ENCODE data around the gene SLC29A1. TPM values are rescaled to one million over a fixed set of nuclear protein-coding genes. Genes with fewer than 3 reads are reported as not detected.

Gene SLC29A1
- total RNA-seq, 1 donor from 2014 or later, result 17.3 TPM

DNA sequence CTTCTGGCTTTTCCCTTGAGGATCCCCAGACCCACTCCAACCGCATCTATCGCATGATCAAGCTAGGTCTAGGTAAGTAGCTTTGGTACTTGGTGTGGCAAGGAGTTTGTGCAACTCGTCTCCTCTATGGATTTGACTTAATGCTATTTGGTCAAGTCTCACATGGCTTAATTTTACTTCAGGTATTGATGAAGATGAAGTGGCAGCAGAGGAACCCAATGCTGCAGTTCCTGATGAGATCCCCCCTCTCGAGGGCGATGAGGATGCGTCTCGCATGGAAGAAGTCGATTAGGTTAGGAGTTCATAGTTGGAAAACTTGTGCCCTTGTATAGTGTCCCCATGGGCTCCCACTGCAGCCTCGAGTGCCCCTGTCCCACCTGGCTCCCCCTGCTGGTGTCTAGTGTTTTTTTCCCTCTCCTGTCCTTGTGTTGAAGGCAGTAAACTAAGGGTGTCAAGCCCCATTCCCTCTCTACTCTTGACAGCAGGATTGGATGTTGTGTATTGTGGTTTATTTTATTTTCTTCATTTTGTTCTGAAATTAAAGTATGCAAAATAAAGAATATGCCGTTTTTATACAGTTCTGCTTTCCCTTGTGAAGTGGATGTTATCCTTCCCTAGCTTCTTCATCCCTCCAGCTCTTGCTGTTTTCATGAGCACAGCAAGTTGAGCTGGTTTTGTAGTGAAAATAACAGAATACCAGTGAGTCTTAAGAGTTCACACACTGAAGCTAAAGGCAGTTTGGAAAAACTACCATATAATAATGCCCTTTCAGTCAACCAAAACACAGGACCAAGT, 30.1 kb downstream of the SLC29A1 start:
- Mint-ChIP-seq H3K4me3 (peak overlapping the region; percentile 19), H3K4me1 (peaks cover 87% of the 10 kb centered on the region), H3K9me3 (no peaks in the 10 kb centered on the region), H3K27me3 (no peaks in the 10 kb centered on the region), H3K27ac (peak overlapping the region; percentile 53), H3K36me3 (ENCODE audit: low read depth) (peaks cover 91% of the 10 kb centered on the region)
- ATAC-seq (ENCODE audit: low read depth), result no peak
- intact Hi-C loops (cut with micrococcal nuclease), result no loop called here
- ChIA-PET POLR2A (interaction anchor here (0.7 to 13.7 kb wide), 3 partner anchors 8 to 32 kb away, joined by 3 to 549 read pairs (median 72); partner anchors contain the start of genes HSP90AB1 and NFKBIE), CTCF (interaction anchor here (0.7 to 2.3 kb wide), 2 partner anchors 10 to 80 kb away, joined by 3 to 12 read pairs; no protein-coding TSS in a partner anchor)
- TF ChIP-seq, protein P1, sequence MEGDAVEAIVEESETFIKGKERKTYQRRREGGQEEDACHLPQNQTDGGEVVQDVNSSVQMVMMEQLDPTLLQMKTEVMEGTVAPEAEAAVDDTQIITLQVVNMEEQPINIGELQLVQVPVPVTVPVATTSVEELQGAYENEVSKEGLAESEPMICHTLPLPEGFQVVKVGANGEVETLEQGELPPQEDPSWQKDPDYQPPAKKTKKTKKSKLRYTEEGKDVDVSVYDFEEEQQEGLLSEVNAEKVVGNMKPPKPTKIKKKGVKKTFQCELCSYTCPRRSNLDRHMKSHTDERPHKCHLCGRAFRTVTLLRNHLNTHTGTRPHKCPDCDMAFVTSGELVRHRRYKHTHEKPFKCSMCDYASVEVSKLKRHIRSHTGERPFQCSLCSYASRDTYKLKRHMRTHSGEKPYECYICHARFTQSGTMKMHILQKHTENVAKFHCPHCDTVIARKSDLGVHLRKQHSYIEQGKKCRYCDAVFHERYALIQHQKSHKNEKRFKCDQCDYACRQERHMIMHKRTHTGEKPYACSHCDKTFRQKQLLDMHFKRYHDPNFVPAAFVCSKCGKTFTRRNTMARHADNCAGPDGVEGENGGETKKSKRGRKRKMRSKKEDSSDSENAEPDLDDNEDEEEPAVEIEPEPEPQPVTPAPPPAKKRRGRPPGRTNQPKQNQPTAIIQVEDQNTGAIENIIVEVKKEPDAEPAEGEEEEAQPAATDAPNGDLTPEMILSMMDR (IDR thresholded peaks at IDR 0.05), result no peak
- no peak for DNase-seq

DNA sequence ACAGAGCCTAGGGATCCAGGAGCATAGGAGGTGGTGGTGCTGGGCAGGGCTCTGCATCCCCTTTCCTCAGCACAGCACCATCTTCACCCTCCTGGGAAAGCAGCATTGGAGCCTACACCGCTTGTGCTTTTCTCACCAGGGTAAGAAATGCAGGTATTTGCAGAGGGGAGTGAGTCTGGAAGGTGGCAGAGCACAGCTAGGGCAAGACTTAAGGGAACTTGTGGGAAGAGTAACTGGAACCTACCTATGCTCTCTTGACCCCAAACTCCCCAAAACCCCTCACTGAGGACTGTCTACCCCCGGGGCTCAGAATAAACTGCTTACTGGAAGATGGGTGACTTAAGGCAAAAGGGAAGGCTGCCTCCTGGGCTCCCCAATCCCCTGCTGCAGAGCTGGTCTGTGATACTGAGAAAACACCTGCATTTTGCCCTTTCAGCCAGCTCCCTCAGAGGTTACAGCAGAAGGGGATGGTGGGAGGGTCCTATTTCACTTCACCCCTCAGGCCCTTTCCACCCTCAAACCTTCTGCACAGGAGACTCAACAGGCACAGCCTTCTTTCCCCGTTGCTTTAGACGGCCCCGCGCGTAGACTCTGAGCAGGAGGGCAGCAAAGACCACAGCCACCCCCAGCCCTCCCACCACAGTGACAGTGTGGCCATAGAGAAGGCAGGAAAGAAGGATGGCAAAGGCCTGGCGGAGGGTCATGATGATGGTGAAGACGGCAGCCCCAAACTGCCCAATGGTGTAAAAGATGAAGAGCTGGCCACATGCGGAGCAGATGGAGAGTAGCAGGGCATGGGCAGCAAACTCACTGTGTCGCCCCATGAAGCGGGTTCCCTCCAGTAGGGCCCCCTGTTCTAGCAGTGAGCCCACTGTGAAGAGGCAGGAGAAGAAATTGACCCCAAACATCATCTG, 31.1 kb downstream of the SLC29A1 start:
- DNase-seq (no peak), ATAC-seq (ENCODE audit: low read depth) (no peak)
- ChIA-PET POLR2A (interaction anchor here (0.7 to 13.7 kb wide), 5 partner anchors 9 to 33 kb away, joined by 3 to 549 read pairs (median 8); partner anchors contain the start of genes HSP90AB1, NFKBIE and SLC29A1), CTCF (interaction anchor here (0.8 to 2.3 kb wide), 3 partner anchors 9 to 51 kb away, joined by 3 to 12 read pairs (median 3); no protein-coding TSS in a partner anchor)
- Mint-ChIP-seq H3K27me3 (no peaks in the 10 kb centered on the region), H3K9me3 (no peaks in the 10 kb centered on the region), H3K36me3 (ENCODE audit: low read depth) (peaks cover 91% of the 10 kb centered on the region), H3K4me3 (peak overlapping the region; percentile 92), H3K4me1 (peaks cover 87% of the 10 kb centered on the region), H3K27ac (peak overlapping the region; percentile 93)
- intact Hi-C loops (cut with micrococcal nuclease), result no loop called here
- TF ChIP-seq, protein P1 (IDR thresholded peaks at IDR 0.05), result no peak

DNA sequence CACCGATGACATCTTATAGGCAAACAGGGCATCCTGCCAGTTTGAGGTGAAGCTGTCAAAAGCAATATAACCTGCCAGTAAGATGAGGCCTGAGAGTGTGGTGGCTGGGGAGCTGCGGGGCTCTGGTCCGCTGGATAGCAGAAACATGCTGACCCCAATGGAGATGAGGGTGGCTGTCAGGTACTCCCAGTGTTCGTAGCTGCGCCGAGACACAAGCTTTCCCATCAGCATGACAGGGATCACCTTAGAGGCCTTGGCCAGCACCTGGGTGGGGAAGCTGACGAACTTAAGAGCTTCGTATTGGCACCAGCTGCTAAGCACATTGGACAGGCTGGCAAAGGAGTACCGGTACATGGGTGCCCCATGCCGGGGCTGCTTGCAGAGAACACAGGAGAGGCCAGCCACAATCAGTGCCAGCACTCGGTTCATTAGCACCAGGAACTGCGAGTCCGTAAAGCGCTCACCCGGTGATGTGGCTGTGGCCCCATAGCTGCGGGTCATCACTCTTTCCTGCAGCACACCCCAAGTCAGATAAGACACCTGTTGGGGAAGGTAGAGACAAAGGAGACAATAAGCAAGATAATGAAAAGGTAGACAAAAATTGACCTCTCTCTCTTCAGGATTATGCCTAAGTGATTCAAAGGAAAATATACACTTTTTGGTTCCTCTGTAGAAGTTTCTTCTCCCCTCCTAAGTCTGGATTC, 31.9 kb downstream of the SLC29A1 start:
- H3K27ac Mint-ChIP-seq, result peak overlapping the region; percentile 93
- no peaks in the 10 kb centered on the region for H3K9me3 Mint-ChIP-seq
- DNase-seq (no peak), ATAC-seq (ENCODE audit: low read depth) (no peak)
- ChIA-PET CTCF (interaction anchor here (0.8 to 2.3 kb wide), 4 partner anchors 8 to 50 kb away, joined by 3 to 12 read pairs (median 5); no protein-coding TSS in a partner anchor), POLR2A (interaction anchor here (1.2 to 13.7 kb wide), 4 partner anchors 10 to 31 kb away, joined by 3 to 549 read pairs (median 40); partner anchors contain the start of genes HSP90AB1, NFKBIE and SLC29A1)
- intact Hi-C loops (cut with micrococcal nuclease), result no loop called here
- H3K4me1 Mint-ChIP-seq, result peaks cover 87% of the 10 kb centered on the region
- H3K27me3 Mint-ChIP-seq, result no peaks in the 10 kb centered on the region
- H3K4me3 Mint-ChIP-seq, result peak overlapping the region; percentile 92
- TF ChIP-seq, protein P1 (IDR thresholded peaks at IDR 0.05), result no peak
- peaks cover 91% of the 10 kb centered on the region for H3K36me3 Mint-ChIP-seq (ENCODE audit: low read depth)

DNA sequence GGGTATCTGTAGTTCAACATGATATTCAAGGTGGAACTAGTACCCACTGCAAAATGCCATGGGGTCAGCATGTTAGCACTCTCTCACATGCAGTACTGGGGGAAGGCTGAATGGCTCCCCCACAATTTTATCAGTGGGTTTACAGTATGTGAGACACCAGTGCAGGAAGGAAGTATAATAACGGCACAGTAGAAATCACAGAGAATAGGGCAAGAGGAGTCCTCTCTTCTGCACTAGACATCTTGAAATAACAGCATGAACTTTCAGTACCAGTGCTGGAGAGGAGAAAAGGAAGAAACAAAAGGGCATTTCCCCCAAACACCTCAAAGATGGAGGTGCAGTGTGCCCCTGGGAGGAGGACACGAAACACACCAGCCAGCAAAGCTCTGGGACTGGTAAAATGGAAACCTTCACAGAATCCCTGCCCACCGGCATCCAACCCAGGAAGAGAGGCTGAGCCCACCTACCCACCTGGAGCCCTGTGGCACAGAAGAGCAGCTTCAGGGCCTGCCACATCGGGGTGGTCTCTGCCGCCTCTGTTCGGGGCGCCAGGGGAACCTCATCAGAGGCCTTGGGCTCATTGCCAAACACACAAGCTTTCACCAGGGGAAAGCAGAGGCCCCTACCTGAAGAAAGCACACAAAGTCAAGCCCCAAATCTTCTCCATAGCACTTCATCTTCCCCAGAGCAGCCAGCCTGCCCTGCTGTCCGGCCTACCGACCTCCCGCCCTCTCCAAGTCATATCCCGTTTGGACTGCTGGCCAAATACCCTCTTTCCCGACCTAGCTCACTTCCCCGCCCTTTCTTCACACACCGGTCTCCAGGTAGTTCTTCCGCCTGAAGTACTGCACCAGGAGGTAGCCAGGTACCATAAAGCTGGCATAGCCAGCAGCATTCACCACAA, 32.7 kb downstream of the SLC29A1 start:
- H3K27ac Mint-ChIP-seq, result peak overlapping the region; percentile 93
- H3K4me3 Mint-ChIP-seq, result peak overlapping the region; percentile 92
- no peaks in the 10 kb centered on the region for H3K9me3 Mint-ChIP-seq
- POLR2A ChIA-PET, result interaction anchor here (1.0 to 13.7 kb wide), 12 partner anchors 9 to 627 kb away, joined by 3 to 549 read pairs (median 4); partner anchors contain the start of genes AARS2, CDC5L, GTPBP2 and HSP90AB1
- no peak for ATAC-seq (ENCODE audit: low read depth)
- no peak for DNase-seq
- no peaks in the 10 kb centered on the region for H3K27me3 Mint-ChIP-seq
- H3K4me1 Mint-ChIP-seq, result peaks cover 87% of the 10 kb centered on the region
- TF ChIP-seq, protein P1 (IDR thresholded peaks at IDR 0.05), result no peak
- intact Hi-C loops (cut with micrococcal nuclease), result no loop called here
- peaks cover 91% of the 10 kb centered on the region for H3K36me3 Mint-ChIP-seq (ENCODE audit: low read depth)
- CTCF ChIA-PET, result interaction anchor here (0.7 to 1.9 kb wide), 10 partner anchors 9 to 83 kb away, joined by 3 to 11 read pairs (median 4); partner anchors contain the start of gene HSP90AB1

Measured in activated B cell treated with CpG ODN at 0.5 μM for 24 hours (primary cell).